GM18907 (cell line): Measurements from ENCODE around the gene EED.

ENCODE experiments used
- ATAC-seq: cut with Tn5 transposase; IDR thresholded peaks from one replicate; pipeline ENCODE4 v1.9.1; 2021; ENCODE audit warnings: mild to moderate bottlenecking, moderate library complexity; ENCODE audit not compliant: unreplicated experiment

EED gene

DNA sequence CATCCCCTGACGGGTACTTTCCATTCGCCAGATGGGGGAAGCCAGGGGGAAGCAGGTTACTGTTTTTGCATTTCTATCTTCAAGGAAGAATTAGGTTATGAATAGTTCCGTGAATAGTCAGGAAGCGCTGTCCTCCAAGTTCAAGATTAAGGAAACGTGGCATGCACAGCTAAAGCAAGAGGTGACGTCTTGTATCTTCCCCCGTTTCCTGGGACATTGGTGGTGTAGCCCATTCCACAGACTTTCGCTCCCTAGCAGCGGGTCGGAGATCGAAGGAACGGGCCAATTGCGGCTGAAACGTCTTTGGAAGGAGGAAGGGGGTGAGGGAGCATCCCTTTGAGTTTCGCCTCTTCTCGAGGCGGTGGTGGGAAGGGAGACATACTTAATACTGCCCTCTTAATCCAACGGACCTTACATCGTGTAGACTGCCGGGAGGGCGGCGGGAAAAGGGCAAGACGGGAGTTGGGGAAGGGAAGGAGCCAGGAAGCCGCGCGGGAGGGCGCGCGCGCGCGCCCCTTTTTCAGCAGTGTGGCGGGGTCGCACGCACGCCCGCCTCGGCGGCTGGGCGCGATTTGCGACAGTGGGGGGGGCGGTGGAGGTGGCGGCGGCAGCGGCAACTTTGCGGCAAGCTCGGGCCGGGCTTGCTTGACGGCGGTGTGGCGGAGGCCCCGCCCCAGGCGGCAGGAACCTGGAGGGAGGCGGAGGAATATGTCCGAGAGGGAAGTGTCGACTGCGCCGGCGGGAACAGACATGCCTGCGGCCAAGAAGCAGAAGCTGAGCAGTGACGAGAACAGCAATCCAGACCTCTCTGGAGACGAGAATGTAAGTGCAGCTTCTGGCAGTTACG is at the start of gene EED:
EED (plus strand) TSS at position 232 of the 847 bp plus-strand sequence; CDS start at position 709, 477 bp downstream.
- peak; percentile 68 for ATAC-seq

GRCh38 chr11:86194998-86195397 is 49.6 kb upstream of the EED start:
- no peak for ATAC-seq

GRCh38 chr11:86196085-86196696 is 48.4 kb upstream of the EED start:
- no peak for ATAC-seq

- no peak for ATAC-seq
These were observed 47.6 kb upstream of the EED start for GRCh38 chr11:86196913-86197312.

- ATAC-seq = no peak
These were observed 47.1 kb upstream of the EED start for GRCh38 chr11:86197448-86197847.

GRCh38 chr11:86198139-86198538 is 46.4 kb upstream of the EED start:
- ATAC-seq = no peak

GRCh38 chr11:86199354-86199753 is 45.2 kb upstream of the EED start:
- no peak for ATAC-seq

DNA sequence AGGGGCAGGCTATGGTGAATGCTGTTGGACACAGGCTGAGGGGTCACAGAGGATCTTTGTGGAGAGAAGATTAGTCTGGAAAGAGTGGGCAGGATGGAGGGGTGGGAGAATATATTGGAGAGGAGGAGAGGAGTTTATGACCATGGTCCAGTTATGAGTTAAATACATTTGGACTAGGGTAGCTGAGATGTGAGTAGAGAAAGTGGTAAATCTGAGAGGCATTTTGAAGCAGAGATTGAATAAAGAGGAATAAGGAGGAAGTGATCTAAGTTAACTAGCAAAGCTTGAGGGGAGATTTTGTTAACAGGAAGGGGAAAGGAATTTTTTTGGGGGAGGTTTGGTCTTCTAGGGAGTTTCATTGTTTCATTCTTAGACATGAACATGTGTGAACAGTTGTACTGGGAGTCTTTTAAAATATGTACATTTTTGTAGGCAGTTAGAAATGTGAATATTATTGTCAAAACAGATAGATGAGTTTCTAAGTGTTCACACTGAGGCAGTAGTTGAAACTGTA is 43.1 kb upstream of the EED start:
- no peak for ATAC-seq

DNA sequence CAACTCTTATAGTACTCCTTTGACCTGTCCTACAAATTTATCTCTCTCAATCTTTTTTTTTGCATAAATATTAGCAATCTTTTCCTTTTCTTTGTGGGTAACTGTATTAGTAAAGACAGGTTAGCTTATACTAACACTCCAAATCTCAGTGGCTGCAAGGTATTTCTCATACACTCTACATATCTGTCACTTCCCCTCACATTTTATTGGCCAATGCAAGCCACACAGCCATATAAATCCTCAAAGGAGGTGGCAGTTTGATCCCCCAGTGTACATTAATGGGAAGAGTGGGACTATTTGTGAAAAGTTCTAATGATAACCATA is 42.6 kb upstream of the EED start:
- peak; percentile 44 for ATAC-seq

GRCh38 chr11:86204356-86204755 is 40.2 kb upstream of the EED start:
- ATAC-seq = no peak

- ATAC-seq = no peak
These were observed 38.9 kb upstream of the EED start for GRCh38 chr11:86205421-86206336.

GRCh38 chr11:86206337-86206695 is 38.2 kb upstream of the EED start:
- no peak for ATAC-seq

- no peak for ATAC-seq
These were observed 37.1 kb upstream of the EED start for GRCh38 chr11:86207413-86207812.

DNA sequence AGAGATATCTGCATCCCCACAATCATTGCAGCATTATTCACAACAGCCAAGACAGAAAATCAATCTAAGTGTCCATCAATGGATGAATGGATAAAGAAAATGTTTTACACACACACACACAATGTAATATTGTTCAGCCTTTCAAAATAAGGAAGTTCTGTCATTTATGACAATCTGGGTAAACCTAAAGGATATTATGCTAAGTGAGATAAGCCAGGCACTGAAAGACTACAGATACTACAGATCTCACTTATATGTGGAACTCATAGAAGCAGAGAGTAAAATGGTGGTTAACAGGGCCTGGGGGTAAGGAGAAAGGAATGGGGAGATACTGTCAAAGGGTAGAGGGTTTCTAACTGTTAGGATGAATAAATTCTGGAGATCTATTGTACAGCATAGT is 36.0 kb upstream of the EED start:
- no peak for ATAC-seq

GRCh38 chr11:86209806-86210657 is 34.5 kb upstream of the EED start:
- no peak for ATAC-seq

DNA sequence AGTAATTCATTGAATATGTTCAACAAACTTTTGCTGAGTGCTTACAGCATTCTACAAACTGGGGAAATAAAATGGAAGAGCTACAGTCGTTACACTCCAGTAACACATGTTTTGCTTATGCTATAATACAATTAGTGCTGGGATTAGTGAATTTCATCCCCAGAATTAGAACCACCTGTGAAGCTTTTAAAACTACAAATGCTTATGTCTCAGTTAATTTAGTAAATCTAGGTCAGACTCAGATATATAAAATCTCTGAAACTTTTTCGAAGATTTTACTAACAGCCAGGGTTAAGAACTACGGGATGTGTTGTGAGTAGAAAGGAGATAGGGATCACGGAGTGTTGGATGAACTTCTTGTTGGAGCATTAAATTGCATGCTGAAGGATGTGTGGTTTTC is 33.7 kb upstream of the EED start:
- no peak for ATAC-seq

GRCh38 chr11:86211619-86212018 is 32.9 kb upstream of the EED start:
- ATAC-seq = peak; percentile 50

DNA sequence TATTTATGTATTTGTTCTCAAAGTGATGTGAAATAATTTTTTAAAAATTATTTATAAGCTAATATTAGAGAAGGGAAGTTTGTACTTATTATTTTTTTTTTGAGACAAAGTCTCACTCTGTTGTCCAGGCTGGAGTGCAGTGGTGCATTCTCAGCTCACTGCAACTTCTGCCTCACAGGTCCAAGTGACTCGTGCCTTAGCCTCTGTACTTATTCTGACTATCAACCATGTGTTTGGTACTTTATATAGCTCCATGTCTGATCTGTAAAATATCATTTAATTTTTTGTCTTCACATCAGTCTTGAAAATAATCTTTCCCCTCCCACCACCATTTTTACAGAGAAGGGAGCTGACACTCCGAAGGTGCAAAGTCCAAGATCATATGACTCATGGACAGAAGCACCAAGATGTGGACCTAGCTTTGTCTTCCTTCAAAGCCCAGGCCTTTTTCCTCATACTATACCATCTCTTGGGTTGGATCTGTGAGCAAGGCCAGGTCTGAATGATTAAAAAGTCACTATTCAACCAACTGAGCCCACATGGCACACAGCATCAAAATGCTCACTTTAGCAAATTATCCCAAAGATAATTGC is 32.4 kb upstream of the EED start:
- no peak for ATAC-seq

DNA sequence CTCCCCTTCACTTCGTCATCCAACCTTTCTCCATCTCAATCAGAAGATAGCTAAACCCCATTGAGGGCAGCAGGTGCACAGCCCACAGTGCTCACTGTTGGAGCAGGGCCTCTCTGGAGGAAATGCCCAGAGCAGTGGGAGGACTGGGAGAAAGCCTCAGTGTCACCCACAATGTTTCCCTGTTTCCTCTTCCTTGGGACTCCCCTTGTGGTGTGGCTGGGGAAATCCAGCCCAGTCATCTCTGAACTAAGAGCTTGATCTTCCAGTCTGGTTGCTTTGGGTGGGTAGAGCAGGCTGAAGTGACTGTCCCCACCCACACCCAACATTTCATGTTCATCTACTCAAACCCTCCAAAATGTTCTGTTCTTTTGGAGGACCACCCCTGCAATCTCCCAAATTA is 29.8 kb upstream of the EED start:
- ATAC-seq = peak; percentile 57
